Parathyroid adenoma (tissue), 2 donors: ENCODE results near the gene CDH20.

ENCODE experiments used
- H2AFZ ChIP-seq: fragments of 300-600 bp; sonication (generic); one replicate; pipeline ENCODE4 v1.7.0; 2017; ENCODE audit warnings: antibody characterized with exemption, mild to moderate bottlenecking
- H3K27ac ChIP-seq: fragments of 300-600 bp; sonication (generic); one replicate; pipeline ENCODE4 v1.7.0; 2017
- H3K27me3 ChIP-seq: fragments of 300-600 bp; sonication (generic); one replicate; pipeline ENCODE4 v1.7.0; 2017; ENCODE audit warnings: low read length; ENCODE audit not compliant: control insufficient read depth, insufficient read depth
- H3K36me3 ChIP-seq: fragments of 300-600 bp; sonication (generic); one replicate; pipeline ENCODE4 v1.7.0; 2017; ENCODE audit warnings: low read length; ENCODE audit not compliant: control insufficient read depth, insufficient read depth
- H3K4me1 ChIP-seq: fragments of 300-600 bp; sonication (generic); one replicate; pipeline ENCODE4 v1.7.0; 2017; ENCODE audit warnings: control low read depth
- H3K4me2 ChIP-seq: fragments of 300-600 bp; sonication (generic); one replicate; pipeline ENCODE4 v1.7.0; 2017; ENCODE audit warnings: low read length
- H3K4me3 ChIP-seq: fragments of 300-600 bp; sonication (generic); one replicate; pipeline ENCODE4 v1.7.0; 2017; ENCODE audit warnings: low read depth, low read length
- H3K79me2 ChIP-seq: fragments of 300-600 bp; sonication (generic); one replicate; pipeline ENCODE4 v1.7.0; 2017; ENCODE audit warnings: control low read depth
- H3K9ac ChIP-seq: fragments of 300-600 bp; sonication (generic); one replicate; pipeline ENCODE4 v1.7.0; 2017; ENCODE audit warnings: mild to moderate bottlenecking
- H3K9me3 ChIP-seq: fragments of 300-600 bp; sonication (generic); one replicate; pipeline ENCODE4 v1.7.0; 2017; ENCODE audit warnings: low read length; ENCODE audit not compliant: control insufficient read depth
- TF ChIP-seq, protein P1 (sequence below): fragments of 300-600 bp; sonication (generic); IDR thresholded peaks from one replicate; pipeline ENCODE4 v1.7.0; 2017; ENCODE audit warnings: antibody characterized with exemption, mild to moderate bottlenecking
- donor health status: primary hyperparathyroidism.

Gene CDH20

DNA sequence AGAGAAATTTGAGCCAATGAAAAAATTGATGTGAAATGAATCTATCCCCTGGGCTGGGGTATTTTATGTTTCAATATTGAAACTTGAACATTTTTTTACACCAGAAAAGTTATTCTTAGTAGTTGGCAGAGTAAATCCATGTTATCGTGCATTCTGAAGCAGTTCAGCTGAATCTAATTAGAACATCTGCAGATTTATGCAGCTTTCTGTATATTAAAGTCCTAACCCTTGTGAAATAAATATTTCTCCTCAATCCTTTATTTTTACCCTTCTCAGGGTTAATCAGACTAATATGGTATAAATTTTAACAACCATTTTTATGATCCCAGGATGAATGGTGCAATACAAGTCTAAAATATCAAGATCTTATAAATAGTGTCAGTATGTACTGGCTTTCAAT lies 69.5 kb downstream of the CDH20 start:
- TF ChIP-seq, protein P1, sequence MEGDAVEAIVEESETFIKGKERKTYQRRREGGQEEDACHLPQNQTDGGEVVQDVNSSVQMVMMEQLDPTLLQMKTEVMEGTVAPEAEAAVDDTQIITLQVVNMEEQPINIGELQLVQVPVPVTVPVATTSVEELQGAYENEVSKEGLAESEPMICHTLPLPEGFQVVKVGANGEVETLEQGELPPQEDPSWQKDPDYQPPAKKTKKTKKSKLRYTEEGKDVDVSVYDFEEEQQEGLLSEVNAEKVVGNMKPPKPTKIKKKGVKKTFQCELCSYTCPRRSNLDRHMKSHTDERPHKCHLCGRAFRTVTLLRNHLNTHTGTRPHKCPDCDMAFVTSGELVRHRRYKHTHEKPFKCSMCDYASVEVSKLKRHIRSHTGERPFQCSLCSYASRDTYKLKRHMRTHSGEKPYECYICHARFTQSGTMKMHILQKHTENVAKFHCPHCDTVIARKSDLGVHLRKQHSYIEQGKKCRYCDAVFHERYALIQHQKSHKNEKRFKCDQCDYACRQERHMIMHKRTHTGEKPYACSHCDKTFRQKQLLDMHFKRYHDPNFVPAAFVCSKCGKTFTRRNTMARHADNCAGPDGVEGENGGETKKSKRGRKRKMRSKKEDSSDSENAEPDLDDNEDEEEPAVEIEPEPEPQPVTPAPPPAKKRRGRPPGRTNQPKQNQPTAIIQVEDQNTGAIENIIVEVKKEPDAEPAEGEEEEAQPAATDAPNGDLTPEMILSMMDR, result no peak

DNA sequence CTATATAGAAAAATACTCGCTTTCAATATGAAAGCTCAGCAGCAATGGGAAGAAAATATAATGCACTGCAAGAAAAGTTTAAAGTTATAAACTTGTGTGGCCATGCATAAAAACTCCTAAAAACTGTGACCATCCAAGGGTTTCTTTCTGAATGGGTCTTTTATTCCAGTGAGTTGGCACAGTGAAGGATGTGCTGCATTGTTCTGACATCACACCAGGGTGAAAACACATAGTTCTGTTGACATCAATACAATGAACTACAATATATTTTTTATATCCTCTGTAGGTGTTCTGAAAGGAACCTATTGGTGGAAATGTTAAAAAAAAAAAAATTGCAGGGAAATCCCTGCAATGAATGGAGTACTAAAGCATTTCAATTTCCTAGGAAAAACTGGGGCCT lies 80.2 kb downstream of the CDH20 start:
- H3K79me2 ChIP-seq, result no peaks in the 10 kb centered on the region
- H3K4me1 ChIP-seq, result no peaks in the 10 kb centered on the region
- TF ChIP-seq, protein P1, result no peak
- no peak overlapping the region for H3K4me2 ChIP-seq
- no peak overlapping the region for H3K9ac ChIP-seq
- no peak overlapping the region for H2AFZ ChIP-seq
- H3K4me3 ChIP-seq, result no peak overlapping the region
- no peak overlapping the region for H3K27ac ChIP-seq
- H3K27me3 ChIP-seq, result no peaks in the 10 kb centered on the region
- H3K36me3 ChIP-seq, result no peaks in the 10 kb centered on the region
- no peaks in the 10 kb centered on the region for H3K9me3 ChIP-seq

More for the DNA sequence above, 69.5 kb downstream of the CDH20 start:
- H3K4me1 ChIP-seq, result no peaks in the 10 kb centered on the region
- H3K4me2 ChIP-seq, result no peak overlapping the region
- no peaks in the 10 kb centered on the region for H3K9me3 ChIP-seq
- no peaks in the 10 kb centered on the region for H3K79me2 ChIP-seq
- no peaks in the 10 kb centered on the region for H3K27me3 ChIP-seq
- no peak overlapping the region for H2AFZ ChIP-seq
- no peak overlapping the region for H3K9ac ChIP-seq
- no peak overlapping the region for H3K27ac ChIP-seq
- H3K36me3 ChIP-seq, result no peaks in the 10 kb centered on the region
- no peak overlapping the region for H3K4me3 ChIP-seq

DNA sequence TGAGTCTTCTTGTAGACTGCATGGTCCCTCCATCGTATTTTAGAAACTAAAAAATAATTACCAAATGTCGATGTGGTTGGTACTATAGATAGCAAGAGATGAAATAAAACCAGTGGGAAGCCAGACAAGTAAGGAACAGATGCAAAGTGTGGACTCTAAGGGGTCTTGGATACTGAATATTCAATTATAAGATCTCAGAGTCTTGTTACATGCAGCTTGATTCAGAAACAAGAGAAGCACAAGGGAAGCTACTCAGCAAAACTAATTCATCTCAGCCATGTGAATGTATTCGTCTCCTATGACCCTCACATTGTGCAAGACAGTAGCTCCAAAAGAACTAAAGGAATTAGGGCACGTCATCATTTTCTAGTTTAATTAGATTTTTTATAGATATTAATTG lies 80.9 kb downstream of the CDH20 start:
- Histone ChIP-seq H2AFZ (no peak overlapping the region), H3K9me3 (no peaks in the 10 kb centered on the region), H3K4me1 (no peaks in the 10 kb centered on the region), H3K27me3 (no peaks in the 10 kb centered on the region), H3K9ac (no peak overlapping the region), H3K79me2 (no peaks in the 10 kb centered on the region), H3K4me2 (no peak overlapping the region), H3K4me3 (no peak overlapping the region), H3K36me3 (no peaks in the 10 kb centered on the region), H3K27ac (no peak overlapping the region)
- TF ChIP-seq, protein P1, result no peak

DNA sequence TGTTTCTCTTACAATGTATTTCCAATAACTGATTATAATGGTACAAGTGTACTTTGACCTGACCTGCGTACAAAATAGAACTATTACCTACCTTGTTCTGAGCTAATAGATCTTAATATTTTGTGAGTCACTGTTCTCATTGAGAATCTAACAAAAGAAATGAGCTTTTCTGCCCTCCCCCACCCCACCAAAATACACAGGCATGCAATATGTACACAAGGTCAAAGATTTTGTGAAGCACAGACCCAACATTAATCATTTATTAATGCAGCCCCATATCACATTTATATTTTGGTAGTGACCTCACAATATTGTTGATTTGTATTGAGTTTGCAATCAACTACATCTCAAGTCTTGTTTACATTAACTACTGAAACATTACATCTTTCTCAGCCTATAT lies 86.5 kb downstream of the CDH20 start:
- TF ChIP-seq, protein P1, result no peak
- H3K36me3 ChIP-seq, result no peaks in the 10 kb centered on the region
- no peak overlapping the region for H2AFZ ChIP-seq
- H3K9me3 ChIP-seq, result no peaks in the 10 kb centered on the region
- no peak overlapping the region for H3K4me2 ChIP-seq
- H3K27ac ChIP-seq, result no peak overlapping the region
- no peaks in the 10 kb centered on the region for H3K27me3 ChIP-seq
- H3K4me3 ChIP-seq, result no peak overlapping the region
- no peaks in the 10 kb centered on the region for H3K79me2 ChIP-seq
- H3K4me1 ChIP-seq, result no peaks in the 10 kb centered on the region
- no peak overlapping the region for H3K9ac ChIP-seq

DNA sequence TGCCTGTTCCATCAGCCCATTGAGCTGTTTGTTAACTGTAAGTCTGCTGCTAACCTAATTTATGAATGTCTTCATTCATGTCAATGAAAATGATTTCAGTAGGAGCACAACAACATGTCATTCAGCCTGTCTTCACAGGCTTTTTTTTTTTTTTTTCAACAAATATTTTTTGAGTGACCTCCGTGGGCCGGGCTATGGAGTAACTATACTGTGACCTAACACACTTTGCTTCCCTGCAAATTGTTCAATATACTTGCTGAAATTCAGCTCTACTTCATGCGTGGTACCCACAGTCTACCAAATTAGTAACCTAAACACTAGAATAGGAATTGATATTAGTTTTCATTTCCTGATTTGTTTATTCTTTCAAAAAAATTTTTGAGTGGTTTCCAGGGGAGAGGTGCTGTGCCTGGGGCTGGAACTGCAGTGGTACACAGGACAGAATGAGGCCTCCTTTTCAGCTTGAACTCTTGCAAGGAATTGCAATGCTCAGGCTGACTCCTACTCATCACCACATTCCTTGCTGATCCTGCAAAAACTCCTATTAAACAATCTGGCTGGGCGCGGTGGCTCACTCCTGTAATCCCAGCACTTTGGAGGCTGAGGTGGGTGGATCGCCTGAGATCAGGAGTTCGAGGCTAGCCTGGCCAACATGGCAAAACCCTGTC lies 87.1 kb downstream of the CDH20 start:
- TF ChIP-seq, protein P1, result no peak
- Histone ChIP-seq H3K4me2 (no peak overlapping the region), H2AFZ (no peak overlapping the region), H3K27ac (no peak overlapping the region), H3K36me3 (no peaks in the 10 kb centered on the region), H3K9ac (no peak overlapping the region), H3K27me3 (no peaks in the 10 kb centered on the region), H3K4me3 (no peak overlapping the region), H3K9me3 (no peaks in the 10 kb centered on the region), H3K4me1 (no peaks in the 10 kb centered on the region), H3K79me2 (no peaks in the 10 kb centered on the region)
